NCI-H1105 treated with DMSO at 0.1 percent for 48 hours (cell line): Measurements from ENCODE around the gene PLCB1.
"Not testable (repeated sequence)": the region's sequence is repeated elsewhere in the genome, so short reads cannot be mapped to it uniquely, and the experiment has no call there.

Experiments used
- DNase-seq: peaks from one replicate; lab custom pipeline; 2025; lab: John Stamatoyannopoulos, UW

Gene PLCB1

DNA sequence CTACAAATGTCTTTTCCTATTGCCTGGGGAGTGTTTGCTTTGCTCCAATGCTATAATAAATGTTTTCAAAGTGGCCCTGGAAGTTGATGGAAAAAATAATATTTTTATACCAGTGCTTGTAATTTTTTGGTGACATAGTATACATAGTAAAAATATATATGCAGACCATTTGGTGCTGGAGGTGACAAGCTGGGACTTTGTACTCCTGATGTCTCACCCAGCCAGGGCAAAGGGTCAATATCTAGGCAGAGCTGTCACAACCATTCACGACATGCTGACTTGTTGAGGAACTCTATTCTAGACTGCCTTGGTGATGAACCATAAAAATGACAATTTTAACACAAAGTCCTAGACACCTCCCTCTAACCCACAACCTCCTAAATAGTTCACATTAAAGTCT, 203.0 kb downstream of the PLCB1 start:
- no peak for DNase-seq

DNA sequence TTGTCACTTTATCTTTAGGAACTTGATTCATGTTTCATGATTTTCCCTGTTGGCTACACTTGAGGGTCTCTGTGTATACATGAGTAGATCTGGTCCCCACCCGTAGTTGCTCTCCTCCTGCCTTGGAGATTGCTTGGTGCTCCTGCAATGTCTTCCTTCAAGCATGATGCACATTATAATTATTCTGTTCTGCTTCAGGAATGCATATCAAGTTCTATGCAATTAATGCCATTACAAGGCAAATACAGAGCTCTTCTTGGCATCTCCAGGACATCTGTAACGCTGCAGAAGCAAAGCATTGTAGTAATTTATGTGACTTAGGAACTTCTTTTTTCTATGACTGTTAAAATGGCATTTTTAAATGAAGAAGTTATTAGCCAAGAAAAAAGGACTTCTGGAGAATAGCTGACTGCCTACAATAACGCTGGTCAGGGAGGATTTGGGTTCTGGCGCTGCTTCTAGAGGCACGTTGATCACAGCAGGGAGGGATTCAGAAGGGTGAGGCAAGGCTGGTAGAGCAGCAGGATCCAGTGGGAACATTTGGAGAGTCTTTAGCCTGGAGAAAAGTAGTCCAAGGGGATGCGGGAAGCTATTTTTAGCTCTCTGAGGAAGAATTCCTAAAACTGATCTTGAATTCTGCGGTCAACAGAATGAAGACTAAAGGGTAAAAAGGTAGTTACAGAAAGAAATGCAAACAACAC, 203.6 kb downstream of the PLCB1 start:
- DNase-seq: no peak

DNA sequence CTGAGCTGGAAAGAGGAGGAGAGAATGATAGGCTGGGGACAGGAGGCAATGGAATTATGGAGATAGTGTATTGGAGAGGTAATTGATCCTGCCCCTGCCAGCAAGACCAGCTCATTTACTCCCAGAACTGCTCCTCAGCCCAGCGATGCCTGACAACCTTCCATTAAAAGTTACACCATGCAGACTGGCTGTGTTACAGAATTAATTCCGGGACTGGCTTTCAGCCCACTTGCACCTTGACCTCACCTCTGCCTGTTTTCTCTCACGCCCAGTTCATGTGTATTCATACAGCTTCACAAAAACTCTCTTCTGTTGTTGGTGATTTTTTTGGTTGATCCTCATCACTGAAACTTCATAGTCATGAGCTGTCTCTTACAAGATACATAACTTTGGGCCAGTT, 207.3 kb downstream of the PLCB1 start:
- DNase-seq: no peak

DNA sequence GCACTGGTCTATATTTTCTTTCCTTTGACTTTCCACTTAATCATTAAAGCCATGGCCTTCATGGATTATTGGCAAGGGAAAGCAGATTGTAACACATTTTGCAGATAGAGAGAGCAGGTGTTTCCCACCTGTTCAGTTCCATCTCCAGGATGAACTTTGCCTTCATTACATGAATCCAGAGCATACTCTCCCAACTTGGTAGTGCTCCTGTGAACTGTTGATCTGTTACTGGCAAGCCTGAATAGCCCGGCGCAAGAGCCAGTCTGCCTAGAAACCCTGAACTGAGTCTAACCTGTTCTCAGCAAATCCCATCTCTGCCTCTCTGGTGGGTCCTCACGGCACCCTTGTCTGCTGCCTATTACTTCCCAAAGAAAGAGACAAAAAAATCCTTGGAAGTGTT, 210.3 kb downstream of the PLCB1 start:
- DNase-seq: no peak

DNA sequence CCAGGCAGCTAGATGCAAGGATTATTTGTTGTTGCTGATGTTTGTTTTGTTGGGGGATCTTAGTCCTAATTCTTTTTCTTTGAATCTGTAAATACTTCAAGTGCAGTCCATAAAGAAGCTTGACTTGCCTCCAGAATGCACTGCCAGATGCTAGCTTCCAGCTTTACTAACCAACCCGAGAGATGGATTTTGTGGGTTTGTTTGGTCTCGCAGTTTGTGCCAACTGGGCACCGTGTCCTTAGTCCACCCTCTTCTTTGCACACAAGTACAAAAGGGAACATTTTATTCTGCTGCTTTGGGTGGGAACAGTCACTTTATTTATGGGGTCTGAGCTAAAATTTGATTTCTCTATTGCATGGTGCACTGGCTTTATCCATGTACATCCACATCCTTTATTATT, 212.0 kb downstream of the PLCB1 start:
- DNase-seq: no peak

DNA sequence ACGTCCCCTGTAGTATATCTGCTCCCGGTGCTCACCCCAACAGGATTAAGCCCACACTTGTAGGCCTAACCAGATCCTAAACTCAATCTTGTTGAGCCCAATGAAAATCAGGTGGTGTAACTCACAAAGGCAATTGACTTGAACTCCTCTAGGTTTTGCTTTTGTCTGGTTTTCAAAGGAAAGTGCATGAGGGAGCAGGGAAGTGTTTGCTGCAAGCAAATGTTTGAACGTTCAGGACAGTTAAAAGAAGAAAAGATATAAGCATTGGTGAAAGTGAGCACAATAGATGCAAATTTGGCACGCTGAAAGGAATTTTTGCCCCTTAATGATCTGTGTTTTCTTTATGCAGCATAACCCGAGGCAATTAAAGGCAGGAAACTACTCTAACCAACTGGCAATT, 212.6 kb downstream of the PLCB1 start:
- DNase-seq: no peak

DNA sequence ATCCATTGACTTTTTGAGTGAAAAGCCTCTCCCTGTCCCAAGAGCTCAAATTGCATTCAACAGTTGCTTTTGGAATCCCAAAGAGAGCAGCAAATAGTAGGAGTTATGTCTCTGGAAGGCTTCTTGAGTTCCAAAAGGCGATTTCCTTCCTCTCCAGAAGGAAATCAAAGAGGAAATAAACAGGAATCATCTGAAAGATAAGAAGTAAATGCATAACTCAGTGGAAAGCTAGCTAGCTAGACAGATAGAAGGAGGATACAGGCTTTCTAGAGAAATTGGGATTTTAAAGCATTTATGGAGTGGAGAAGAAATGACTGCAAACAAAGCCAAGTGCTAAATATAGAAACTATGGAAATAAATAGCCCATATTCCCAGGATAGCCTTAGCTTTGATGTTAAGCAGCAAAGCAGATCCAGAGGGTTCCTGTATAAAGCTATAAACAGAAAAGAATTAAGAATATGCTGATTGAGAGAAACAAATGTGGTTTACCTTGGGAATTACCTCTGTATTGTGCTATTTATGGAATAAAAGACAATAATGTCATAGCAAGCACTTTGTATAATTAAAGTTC, 214.7 kb downstream of the PLCB1 start:
- DNase-seq: no peak

DNA sequence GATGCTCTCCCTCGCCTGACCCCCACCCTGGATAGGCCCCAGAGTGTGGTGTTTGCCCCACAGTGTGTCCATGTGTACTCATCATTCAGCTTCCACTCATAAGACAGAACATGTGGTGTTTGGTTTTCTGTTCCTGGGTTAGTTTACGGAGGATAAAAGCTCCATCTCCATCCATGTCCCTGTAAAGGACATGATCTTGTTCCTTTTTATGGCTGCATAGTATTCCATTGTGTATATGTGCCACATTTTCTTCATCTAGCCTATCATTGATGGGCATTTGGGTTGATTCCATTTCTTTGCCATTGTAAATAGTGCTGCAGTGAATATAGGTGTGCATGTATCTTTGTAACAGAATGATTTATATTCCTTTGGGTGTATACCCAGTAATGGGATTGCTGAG, 218.2 kb downstream of the PLCB1 start:
- not testable (repeated sequence) for DNase-seq

DNA sequence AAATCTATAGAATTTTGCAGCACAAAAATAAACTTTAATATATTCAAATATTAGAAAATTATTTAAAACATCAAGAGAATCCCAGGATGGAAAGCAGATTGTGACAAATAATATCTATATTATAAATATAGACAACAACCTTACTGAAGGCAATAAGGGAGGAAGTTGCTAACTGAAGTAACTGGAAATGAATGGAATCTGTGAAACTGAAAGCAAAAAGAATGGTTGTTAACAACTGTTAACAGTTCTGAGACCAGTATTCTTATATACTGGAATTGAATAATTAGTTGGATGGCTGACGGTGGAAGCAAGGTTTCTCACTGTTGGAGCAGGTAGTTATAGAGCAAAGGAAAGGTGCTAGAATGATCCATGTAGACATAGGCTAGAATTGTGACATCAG, 220.4 kb downstream of the PLCB1 start:
- DNase-seq: no peak

DNA sequence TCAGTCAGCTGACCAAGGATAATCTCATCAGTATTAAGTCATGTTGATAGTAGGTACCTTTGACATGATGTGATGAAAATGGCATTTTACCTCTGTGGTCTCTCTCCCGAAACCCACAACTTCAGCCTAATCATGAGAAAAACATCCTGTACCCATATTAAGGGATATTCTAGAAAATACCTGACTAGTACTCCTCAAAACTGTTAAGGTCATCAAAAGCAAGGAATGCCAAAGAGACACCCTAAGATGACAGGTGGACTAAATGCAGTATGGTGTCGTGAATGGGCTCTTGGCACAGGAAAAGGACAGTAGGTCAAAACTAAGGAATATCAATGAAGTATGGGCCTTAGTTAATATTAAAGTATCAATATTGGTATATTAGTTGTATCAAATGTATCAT, 221.4 kb downstream of the PLCB1 start:
- no peak for DNase-seq

DNA sequence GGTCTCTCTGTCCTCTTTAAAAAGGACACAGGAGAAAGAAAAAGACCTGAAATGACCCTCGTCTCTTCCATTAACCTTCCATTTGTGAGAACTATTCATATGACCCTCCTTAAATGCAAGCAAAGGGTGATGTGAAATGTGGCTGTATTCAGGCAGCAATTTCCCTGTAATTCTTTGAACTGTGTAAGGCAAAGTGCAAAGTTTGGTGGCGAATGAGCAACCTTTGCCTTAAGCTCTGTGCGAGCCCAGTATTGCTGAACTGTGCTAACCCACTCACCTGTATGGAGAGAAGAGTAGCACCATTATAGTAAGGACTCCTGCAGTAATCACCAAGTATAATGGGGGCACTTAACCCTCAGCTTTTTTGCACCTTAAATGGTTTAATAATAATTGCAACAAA, 223.4 kb downstream of the PLCB1 start:
- no peak for DNase-seq

DNA sequence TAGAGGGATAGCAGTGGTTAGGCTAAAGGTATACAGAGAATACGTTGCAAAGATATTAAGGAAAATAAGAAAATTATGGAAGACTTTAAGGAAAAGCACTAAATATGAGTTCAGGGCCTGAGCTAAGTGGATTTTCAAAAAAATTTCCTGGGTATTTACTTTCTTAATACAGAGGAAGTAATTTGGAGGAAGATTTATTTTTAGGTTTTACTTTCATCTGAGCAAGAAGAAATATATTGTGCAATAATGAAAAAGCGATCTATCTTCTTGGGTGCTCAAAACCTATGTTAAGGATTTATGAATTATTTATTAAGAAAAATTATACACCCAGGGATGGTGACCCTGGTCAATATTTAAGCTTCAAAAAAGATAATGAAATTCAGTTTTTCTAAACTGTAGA, 224.7 kb downstream of the PLCB1 start:
- no peak for DNase-seq

DNA sequence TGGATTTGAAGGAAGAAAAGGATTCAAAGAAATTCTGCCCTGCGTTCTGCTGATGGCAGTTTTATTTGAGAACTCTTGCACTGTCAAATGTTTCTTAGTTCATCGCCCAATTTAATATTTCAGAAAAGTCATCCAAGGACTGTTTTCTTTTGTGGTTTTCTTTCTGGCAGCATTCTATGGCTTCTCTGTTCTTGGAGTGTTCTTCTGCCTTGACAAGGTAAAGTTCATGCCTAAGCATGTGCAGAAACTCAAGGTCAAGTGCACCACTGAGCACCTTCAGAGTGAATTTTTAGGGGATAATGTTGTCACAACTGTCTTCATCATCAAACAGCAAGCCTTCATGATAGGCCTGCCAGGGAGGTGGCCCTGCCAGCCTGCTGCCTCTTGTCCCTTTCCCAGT, 225.6 kb downstream of the PLCB1 start:
- no peak for DNase-seq

DNA sequence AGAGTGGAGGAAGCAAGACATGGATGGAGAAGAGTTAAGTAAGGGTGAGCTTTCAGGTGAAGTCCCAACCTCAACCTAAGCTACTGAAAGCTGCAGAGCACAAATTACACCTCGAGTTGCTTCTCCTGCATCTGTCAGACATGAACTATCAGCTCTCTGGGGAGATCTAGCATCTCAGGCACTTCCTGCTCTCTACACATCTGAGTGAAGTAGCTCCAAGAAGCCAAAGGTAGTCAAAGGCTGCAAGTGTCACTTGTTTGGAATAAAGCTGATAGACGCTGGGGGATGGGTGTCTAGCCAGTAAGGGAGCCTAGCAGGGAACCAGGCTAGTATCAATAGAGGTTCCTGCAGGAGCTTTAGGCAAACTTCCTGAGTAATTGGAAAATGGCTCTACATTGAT, 228.0 kb downstream of the PLCB1 start:
- DNase-seq: no peak

DNA sequence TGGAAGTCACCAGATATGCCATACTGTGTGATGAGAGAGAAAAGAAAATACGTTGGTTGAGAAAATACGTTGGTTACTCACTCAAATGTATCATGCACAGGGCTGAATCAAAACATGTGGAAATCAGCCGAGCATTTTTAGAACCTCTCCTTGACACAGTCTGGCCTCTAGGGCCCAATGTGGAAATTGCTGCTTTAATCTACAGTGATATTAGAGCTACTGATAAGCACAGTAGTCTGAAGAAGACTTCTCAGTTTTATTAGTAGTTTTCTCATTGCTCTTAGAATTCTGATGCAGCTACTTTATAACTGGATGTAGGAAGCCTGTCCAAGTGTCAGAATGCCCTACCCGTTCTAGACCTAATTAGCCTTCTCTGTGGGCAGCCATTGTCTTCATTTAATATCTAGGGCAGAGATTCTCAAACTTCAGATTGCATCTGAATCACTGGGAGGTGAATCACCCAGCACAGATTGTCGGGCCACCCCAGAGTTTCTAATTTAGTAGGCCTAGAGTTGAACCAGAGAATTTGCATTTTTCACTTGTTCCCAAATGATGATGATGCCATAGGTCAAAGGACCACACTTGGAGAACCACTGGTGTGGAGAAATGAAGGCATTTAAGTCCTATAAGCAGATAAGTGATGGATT, 229.1 kb downstream of the PLCB1 start:
- DNase-seq: no peak

DNA sequence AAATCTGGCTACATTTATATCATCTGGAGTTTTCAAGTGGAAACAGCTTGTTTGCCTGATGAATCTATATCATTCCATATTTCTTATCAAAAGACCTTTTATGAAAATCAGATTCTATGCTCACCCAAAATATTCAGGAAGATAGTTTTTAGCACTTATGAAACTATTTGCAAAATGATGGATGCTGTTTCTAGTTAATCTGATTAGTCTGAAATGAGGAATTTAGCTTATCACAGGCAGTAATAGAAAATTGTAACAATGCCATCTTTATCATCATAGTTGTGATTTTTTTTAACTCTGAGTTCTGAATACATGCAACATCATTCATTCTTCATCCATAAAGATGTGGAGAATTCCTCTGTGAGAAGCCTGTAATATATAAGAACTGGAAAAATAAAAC, 229.7 kb downstream of the PLCB1 start:
- no peak for DNase-seq

DNA sequence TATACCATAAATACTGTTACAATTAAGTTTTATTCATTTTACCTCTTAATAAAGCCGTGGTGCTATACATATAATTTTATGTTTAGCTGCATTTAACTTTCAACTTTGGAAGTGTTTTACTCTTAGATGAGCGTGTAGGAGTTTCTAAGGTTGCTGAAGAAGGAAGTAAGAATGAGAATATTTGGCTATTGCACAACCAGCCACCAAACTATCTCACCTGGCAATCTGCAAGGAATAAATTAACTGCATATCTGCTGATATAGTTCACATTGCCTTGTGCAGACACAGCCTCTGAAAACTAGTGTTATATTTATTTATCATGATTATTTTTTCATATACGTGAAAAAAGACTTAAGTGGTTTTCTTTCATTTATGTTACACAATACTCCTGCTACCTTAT, 230.4 kb downstream of the PLCB1 start:
- no peak for DNase-seq

DNA sequence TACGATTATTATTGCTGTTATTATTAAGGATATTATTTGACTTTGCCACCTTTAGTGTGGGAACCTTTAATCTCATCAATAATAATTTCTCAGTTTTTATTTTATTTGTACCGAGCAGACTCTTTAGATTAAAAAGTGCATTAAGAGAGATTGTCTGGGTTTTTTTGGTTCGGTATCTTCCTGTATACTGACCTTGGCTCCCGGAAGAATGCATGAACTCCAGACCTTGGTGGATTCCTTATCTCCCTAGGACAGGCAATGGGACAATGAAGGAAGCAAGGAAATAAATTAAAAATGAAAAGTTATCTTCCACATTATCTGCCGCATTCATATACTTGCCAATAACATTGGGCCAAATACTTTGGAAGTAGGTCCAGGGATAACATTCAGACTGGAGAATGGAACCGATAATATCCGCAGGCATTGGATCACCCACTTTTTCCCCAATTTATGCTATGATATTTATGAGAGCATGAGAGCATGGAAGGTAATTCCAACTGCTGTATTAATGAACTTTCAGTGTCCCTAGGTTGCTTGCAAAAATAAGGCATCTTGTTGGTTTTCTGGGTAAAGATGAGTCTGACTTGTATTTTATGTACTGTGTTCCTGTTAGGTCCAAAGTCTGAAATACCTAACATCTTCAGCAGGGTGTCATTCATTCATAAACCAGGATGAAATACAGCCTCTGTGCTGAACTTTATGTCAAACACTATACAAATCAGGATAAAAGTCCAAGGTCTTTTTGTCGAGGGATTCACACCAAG, 232.1 kb downstream of the PLCB1 start:
- no peak for DNase-seq

DNA sequence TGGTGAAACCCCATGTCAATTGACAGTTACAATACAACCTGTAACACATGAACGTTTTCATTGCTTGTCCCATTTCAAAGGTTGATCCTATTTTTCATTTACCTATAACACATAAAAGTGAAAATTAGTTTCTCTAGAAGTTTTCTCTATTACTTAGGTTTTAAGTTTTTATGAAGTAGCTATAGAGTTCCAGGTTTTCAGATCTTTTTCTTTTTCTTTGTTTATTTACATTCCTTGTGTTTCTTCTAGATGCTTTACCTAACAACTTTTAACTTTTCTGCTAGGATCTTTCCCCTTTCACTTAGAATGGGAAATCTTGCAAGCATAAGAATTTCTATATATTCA, 232.6 kb downstream of the PLCB1 start:
- no peak for DNase-seq

DNA sequence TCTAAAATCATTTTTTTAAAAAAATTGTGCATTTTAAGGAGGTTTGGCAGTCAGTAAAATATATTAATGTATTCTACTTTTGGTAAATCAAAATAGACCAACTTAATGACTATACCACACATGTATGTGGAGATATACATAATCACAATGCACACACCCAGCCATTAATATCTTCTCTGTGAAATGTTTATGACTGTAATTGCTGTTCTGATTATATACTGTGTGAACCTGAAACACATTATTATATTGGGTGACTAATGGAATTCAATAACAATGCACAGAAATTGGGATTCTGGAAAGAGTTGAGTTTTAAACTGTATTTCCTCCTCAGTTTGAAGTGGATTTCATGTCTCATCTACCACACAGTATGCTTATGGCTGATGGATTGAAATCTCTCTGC, 233.6 kb downstream of the PLCB1 start:
- no peak for DNase-seq

DNA sequence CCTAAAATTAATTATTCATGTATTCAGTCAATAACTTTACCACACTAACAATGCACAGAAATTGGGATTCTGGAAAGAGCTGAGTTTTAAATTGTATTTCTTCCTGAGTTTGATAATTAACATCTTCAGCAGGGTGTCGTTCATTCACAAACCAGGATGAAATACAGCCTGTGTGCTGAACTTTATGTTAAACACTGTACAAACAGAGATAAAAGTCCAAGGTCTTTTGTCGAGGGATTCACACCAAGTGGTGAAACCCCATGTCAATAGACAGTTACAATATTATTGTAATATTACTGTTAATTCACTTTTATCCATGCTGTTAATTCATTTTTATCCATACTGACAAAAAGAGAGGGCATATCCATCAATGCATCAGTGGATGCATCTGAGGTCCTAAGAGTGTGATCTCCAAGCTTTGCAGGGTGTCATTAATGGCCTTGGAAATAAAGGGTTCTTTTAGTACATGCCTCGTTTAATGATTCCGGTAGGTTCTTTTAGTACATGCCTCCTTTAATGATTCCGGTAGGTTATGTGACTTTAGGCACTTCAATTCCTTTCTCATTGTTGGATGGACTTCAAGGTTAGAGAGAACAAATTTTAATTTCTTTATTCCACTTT, 234.3 kb downstream of the PLCB1 start:
- DNase-seq: no peak

DNA sequence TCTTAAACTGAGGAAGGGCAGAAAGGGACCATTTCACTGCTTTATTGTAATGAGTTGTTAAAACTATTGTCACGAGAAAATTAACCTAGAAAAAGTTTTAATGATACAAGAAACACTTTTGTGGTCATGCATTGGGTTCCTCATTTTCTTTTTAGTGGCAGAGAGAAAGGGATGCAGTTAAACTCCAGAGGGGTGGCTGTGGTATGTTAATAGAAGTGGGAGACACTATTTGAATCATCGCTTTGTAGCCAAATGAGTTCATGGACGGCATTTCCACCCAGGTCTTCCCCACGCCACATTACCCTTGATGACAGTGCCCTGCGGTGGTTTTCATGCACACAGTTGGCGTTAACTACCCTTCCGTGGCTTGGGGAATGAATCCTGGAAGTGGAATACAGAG, 235.6 kb downstream of the PLCB1 start:
- no peak for DNase-seq

DNA sequence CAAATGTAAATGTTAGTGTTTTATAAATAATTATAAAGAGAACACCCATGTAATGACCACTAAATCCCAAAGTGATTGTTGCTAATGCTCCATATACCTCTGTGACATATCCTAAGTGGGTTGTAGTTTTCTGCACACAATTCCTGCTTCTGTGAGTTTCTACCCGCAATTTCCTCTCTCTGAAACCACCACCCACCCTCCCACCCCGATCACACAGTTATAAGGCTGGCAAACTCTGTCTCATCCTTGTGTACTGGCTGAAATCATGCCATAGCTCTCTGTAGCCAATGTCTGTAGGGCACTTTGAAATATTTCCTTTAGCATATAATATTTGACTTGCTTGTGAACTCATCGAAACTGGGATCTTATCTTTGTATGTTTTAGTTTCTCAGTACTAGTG, 236.6 kb downstream of the PLCB1 start:
- no peak for DNase-seq
